NOMO-1 treated with dmso at 0.1 percent for 144 hours (cell line): Measurements from ENCODE around the gene KMT5B.

ENCODE experiments used
- DNase-seq: peaks from one replicate; lab custom pipeline; 2025; ENCODE audit not compliant: unreplicated experiment; lab: John Stamatoyannopoulos, UW

KMT5B gene

DNA sequence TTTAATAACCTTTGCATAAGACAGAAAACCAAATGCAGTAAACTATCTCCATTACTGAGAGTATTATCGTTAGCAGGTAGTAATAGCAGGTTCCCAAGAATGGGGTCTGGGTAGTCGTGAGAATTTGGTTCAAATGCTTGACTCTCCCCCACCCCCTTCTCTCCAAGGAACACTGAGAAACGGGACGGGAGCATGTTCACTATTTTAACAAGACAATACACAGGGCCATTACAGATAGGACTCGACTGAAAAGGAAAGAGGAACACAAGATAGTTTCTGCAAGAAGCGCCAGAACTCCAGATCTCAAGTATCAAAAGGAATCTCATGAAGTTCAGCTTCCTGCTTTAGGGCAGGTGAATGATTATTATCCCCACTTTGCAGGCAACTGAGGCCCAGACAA, 27.0 kb downstream of the KMT5B start:
- DNase-seq, result no peak

DNA sequence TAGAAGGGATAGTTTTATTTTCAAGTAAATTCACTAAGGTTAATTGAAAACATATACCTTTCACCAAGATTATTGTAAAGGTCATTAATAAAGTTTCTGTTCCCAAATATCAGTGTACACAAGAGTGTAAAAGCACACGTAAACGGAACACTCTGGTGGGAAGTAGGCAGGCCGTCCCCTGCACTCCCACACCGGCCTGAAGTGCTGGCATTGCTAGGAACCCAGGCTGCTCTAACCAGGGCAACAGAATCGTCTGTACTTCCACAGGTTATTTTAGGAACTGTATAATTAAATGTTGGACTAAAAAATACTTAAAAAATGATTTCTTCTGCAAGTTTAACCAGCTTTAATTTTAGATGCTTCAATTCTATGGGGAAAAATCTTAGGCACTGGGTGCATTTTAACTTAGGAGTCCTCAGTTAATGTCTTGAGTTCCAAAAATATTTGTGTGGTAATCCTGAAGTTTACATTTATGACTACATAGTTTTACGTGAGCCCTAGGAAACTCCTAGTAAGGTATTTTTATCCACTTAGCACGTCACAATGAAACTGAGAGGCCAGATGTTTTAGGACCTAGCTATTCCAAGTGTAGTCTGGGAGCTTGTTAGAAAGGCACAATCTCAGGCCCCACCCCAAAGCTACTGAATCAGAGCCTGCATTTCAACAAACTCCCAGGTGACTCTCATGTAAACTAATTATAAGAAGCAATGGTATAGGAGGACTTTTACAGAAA, 31.2 kb downstream of the KMT5B start:
- DNase-seq, result no peak

DNA sequence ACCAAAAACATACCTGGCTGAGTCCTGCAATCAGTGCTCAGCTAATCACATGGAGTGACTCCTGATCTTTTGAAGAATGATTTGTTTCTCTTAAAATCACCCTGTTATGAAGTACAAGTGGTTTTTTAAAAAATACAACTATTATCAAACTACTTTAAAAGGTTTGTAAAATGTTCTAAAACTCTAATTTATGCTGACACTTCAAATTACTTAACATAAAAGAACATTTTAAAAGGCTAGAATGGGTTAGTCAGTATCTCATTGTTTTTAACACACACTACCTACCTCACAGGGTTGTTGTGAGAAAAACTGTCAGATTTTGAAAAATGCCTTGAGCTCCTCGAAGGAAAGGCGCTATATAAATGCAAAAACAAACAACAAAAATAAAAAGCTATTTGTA, 33.2 kb downstream of the KMT5B start:
- DNase-seq, result no peak

DNA sequence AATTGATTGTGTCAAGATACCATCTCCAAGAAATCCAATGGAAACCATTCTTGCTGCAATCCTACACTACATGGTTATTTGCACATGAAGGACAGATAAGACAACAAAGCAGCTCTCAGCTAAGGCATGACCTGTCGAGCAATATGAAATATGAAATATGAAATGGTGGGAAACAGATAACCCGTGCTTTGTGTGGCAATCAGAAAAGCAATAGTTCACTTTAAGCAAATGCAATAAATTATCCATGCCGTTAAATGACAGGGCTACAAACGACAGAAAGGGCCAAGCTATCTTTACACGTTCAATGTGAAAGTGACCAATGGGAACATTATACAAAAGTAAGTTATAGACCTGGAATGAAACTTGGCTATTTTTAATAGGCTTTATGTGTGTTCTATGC, 35.2 kb downstream of the KMT5B start:
- no peak for DNase-seq

DNA sequence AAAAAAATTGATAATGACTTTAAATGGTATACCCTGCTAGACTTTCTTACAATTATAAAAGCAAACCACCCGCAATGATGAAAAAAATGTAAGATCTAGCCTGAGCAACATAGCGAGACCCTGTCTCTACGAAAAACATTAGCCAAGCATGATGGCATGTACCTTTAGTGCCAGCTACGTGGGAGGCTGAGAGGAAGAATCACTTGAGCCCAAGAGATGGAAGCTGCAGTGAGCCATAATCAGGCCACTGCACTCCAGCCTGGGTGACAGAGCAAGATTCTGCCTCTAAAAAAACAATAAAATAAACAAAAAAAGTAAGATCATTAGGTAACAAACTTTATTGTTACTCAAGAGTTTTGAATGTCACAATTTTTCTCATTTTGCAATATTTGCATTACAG, 39.2 kb downstream of the KMT5B start:
- DNase-seq, result no peak

DNA sequence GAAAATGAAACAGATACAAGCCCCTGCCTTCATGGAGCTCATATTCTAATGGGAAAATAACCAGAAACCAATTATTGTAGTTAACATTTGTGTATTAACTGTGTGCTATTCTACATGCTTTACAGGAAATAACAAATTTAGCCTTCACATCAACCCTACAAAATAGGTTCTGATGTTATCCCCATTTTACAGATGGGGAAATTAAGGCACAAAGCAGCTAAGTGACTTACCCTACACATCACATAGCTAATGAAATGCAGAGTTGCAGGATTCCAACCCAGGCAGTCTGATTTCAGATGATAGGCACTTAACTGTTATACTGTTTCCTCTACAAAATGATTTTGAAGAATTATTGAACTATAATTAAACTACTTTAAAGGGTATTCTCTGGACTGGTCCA, 43.7 kb downstream of the KMT5B start:
- no peak for DNase-seq

DNA sequence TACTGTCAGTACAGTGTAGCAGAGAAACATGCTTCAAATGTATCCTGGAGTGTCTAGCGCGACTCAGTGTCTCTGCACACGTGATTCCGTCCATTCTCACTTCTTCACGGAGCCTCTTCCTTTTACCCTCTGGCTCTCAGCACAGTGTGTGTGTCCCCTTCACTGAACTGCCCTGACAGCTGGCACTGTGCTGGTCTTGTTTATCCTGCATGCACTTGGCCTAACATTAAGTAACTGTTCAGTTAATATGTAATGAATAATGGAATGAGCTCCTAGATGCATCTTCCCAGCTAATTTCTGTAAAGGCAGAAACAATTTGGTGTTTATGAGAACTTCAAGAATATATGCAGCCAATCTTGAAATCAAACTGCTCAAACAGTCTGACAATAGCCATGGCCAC, 44.4 kb downstream of the KMT5B start:
- DNase-seq, result no peak

DNA sequence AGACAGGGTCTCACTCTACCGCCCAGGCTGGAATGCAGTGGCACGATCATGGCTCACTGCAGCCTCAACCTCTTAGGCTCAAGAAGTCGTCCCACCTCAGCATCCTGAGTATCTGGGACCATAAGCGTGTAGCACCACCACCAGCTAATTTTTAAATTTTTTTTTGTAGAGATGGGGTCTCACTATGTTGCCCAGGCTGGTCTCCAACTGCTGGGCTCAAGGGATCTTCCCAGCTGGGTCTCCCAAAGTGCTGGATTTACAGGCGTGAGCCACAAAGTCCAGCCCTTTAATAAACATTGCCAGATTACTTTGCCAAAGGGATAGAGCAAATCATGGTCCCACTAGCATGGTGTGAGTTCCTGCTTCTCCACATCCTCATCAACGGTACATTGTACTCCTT, 45.6 kb downstream of the KMT5B start:
- no peak for DNase-seq

DNA sequence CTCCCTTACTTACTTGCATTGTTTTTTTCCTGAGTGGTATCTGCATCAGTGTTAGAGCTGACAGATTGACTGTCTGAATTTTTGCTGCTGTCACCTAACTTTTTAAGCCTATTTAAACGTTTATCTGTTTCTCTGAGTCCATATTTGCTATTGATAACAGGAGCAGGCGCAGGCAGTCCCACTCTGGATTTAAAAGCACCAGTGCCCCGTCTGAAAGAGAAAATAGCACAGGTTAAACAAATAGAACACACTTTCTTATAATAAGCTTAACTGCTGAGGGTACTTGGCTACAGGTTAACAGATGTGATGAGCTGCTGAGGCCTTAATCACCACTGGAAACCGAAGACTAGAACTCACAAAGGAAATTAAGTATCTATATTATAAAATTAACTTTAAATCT, 46.1 kb downstream of the KMT5B start:
- no peak for DNase-seq

DNA sequence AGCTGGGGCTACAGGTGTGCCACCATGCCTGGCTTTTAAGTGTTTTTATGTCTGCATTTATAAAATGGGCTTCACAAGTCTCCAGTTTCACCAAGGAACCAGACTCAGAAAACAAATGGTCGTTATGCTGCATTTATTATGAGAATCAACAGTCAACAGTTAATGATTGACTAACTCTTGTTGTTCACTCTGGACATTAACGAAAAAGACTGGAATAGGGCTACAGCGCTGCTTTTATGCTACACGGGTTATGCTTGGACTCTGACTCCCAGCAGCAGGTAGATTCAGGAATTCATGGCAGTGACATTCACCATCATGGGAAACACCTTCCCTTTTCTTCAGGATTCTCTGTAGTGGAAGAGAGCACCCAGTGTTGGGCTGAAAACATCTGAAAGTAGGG, 47.5 kb downstream of the KMT5B start:
- no peak for DNase-seq

DNA sequence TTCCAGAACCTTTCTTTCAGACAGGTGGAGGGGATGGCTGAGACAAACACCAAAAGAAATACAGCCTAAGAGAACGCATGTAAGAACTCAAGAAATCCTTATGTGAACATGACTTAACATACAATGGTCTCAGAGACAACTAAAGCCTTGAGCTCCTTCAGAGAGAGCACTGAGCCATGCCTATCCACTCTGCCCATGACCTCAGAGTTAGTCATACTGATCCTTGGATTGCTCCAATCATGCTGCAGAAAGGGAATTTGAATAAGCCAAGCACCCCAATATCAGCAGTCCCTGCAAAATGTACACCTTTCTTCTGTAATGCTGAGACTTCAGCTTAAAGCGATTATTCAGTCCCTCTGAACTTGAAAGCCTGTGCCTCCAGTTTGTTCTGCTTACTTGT, 48.7 kb downstream of the KMT5B start:
- no peak for DNase-seq

DNA sequence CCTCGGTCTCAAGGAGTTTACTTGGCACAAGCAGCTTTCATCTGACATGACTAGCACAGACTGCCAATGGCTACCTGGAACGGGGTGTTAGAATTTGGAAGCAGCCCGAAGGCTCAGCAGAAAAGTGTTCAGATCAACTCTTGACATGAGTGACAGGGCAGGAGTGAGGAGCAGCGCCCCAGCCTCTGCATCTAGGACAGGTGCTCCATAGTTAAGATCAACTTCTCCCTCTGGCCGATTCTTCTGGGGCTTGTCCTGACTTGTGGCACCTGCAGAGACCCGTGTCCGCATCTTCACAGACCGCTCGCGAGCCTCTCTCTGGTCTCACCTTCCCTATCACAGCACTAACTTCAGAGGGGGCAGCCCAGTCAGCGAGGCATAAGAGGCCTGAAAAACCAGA, 49.4 kb downstream of the KMT5B start:
- no peak for DNase-seq

DNA sequence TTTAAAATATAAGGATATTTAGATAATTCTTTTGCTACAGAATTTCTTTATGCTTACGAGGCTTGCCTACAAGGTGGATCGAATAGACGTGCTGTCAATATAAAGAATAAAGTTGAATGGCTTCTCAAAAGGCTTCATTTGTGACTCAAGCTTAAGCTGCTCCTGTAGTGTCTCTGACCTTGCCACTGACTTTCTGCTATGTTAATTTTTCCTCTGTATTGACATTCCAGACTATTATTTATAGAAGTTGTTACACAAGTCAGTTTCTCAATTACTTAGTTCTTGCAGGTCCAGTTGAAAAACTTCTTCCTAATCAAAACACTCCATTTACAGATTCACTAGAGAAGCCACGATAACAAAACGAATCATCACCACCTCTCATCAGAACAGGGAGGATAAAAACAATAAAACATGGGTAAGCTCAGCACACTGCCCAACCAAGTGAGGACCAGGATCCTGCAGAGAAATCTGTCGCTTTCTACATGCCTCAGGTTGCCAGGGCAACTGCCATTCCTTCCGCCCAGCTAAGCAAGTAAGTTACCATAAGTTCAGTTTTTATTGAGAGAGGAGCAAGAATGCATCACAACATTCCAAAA, 52.9 kb downstream of the KMT5B start:
- no peak for DNase-seq

DNA sequence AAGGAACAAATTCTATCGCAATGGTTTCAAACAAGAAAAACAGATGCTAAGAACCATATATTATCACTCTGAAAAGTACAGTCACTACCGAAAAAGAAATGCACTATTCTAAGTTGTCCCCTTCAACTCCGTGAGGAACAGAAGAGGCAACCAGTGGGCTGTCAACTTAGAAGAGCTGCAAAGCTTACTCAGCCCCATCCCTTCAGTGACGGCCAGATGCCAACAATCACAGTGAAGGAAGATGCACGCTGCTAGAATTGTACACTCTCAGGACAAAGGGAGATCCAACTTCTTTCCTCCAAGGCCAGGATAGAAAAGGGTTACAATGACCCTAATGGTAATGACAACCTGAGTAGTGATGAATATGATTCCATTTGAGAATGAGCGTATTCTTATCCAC, 53.4 kb downstream of the KMT5B start:
- DNase-seq, result no peak

DNA sequence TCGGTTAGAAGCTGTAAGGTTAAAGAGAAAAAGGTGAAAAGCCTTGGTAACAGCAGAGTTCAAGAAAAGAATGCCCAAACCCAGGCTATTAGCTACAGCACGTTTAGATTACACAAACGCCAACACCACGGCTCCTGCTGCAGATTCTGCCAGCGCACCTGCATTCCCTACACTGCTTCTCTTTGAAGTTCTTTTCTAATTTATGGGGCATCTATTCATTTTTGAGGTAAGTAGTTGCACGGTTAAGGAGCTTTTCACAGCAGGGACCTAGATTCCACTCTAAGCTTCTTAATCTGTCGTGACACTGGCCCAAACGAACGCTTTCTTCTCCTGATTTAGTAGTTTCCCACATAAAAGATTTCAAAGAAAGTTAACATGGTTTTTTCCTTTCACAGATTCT, 53.9 kb downstream of the KMT5B start:
- no peak for DNase-seq

DNA sequence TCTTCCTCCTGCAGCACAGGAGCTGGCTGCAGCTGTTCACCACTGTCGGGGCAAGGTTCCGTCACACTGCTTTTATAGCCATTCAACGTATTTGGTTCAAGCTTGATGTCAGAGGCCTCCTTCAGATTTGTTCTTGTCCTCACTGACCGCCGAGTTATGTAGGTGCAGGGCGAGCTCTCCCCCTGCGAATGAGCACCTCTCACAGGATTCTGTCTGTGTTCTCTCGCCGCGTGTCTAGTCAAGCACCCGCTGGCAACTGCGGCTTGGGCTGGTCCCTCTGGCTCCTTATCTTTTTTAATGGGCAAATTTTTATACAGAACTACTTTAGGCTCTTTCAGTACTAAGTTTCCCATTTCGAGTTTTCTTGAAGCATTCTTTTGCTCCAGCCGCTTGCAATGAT, 54.5 kb downstream of the KMT5B start:
- DNase-seq, result no peak

DNA sequence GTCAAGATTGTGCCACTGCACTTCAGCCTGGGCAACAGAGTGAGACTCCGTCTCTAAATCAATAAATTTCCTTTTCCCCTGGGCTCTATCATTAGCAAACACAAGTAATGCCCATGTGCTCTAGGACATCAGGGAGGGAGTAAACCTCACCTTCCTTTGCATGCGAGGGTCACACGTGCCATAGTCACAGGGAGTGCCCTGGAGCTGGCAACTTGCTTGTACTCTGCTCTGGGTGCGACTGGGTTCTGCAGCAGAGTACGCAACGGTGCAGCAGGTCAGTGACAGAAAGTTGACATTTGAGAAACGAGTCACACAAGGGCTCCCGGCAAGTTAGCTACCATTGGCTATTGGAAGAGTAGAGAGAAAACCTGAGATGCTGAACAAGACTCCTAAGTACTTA, 59.4 kb downstream of the KMT5B start:
- no peak for DNase-seq

DNA sequence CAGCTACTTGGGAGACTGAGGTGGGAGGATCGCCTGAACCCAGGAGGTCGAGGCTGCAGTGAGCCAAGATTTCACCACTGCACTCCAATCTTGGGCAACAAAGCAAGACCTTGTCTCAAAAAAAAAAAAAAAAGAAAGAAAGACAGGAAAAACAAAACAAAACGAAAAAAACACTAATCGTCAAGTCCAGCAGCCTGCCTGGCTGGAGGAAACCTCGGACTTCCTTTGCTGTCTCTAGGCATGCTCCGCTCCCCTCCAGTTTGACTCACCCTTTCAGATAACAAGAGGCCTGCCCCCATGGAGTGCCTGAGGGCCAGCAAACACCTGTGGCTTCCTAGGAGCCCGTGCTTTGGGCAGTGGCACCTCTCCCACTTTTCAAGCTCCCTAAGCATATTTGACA, 63.1 kb downstream of the KMT5B start:
- no peak for DNase-seq

DNA sequence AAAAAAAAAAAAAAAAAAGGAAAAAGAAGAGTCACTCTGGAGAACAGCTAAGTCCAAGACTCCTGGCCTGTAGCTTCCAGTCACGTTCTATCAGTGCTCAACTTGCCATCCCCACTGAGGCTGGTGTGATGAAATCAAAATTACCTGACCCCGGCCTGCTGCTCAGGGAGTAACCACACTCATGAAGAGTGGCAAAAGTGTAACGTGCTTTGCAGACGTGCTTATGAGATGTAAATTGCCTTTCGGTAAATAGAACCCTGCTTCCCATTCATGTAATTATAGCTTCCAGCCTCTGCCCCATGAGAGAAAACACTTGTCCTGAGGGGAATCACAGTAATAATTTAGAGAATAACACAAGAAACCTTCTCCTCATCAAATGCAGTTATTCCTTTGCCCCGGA, 63.7 kb downstream of the KMT5B start:
- no peak for DNase-seq

DNA sequence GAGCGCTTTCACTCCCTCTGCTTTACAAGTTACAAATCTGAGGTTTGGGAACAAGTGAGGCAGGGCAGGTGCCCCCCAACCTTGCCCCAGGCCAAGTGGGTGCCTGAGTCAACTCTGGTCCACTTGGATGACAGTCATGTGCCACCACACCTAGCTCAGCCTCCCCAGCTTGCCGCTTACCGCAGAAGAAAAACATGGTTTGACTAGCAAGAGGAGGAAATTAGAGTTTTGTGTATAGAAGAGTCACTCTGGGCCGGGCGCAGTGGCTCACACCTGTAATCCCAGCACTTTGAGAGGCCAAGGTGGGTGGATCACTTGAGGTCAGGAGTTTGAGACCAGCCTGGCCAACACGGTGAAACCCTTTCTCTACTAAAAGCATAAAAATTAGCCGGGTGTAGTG, 64.2 kb downstream of the KMT5B start:
- no peak for DNase-seq

DNA sequence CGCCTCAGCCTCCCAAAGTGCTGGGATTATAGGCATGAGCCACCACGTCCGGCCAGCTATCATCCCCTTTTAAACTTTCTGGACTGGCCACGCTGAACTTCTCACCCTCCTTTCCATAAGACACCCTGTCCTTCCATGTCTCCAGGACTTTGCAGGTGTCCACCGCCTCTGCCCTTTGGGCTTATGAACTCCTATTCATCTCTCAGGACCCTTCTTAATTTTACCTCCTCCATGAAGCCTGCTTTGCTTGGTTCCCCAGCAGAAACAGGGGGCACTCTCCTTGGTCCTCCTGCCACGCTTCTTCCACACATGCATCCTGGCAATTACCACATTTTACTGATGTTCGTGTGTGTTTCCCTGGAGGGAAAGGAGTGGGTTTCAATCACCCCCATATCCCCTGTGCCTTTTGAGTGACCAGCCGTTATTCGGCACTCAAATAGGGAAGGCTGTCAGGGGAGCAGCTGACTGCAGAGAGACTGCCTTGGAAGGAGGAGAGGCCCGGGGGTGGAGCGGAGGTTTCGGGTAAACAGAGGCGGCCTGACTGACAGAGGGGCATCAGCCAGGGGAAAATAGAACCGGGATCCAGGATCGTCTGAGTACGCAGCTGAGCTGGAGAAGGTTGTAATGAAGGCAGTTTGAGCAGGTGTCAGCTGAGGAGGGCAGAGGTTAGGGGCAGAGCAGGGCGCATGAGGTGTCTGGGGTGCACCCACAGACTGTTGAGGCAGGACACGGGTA, 64.9 kb downstream of the KMT5B start:
- no peak for DNase-seq

DNA sequence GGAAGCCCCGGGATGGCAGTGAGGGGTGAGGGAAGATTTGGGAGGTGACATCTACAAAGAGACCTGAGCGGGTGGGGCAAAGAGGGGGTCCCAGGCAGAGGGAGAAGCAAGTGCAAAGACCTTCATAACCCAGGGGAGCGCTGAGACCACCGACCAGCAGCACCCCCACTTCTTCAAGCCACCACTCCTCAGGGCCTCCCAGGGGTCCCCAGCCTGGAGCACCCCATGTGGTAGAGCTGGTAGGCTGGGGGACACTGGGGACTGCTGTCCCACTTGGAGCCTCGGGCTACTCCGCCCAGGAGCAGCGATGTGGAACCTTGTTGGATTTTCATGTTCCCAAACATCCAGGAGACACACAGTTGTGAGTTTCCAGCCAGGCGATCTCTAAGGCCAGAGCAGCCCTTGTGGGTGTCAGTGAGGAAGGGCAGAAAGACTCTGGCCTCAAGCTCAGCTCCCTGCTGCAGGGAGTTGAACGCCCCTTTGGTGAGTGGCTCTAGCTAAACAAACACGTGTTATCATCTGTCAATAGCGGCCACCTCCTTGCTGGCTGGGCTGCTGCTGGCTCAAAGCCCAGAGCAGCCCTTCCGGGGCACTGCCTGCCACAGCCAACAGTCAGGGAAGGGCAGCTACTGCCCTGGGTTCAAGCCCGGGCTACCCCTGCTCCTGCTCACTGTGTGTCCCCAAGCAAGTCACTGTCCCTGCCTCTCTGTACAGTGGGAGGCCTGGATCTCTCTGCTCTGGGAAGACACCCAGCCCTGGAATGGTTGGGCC, 66.2 kb downstream of the KMT5B start:
- DNase-seq, result no peak
